Transverse colon (tissue), 4 donors: ENCODE results near the gene CENPT. TPM values are rescaled to one million over a fixed set of nuclear protein-coding genes. Genes with fewer than 3 reads are reported as not detected.
A peak's percentile ranks its signal among the peaks of the same experiment; 100 is the strongest.

Experiments
- DNase-seq: peaks from one replicate; pipeline ENCODE4 v3.0.0-alpha.2; 2019
- H3K27ac ChIP-seq, 4 donors: fragments of 200-600 bp; sonication (generic); 2 replicates each; pipeline ENCODE4 v1.5.1; 2016 to 2018; ENCODE audit warnings: inconsistent platforms in 4 of 4
- H3K27me3 ChIP-seq: fragments of 200-600 bp; sonication (generic); 2 replicates; pipeline ENCODE4 v1.5.1; 2017; ENCODE audit warnings: inconsistent platforms
- H3K36me3 ChIP-seq, 4 donors: fragments of 200-600 bp; sonication (generic); 2 replicates each; pipeline ENCODE4 v1.5.1; 2017 to 2019; ENCODE audit warnings: inconsistent platforms in 4 of 4
- H3K4me1 ChIP-seq, 4 donors: fragments of 200-600 bp; sonication (generic); 2 replicates each; pipeline ENCODE4 v1.5.1; 2017 to 2020; ENCODE audit warnings: inconsistent platforms in 4 of 4
- H3K4me3 ChIP-seq, 4 donors: fragments of 200-600 bp; sonication (generic); 1 replicate in 1 of 4; 2 replicates in 3 of 4; pipeline versions ENCODE4 v1.5.1 to v1.6.1; 2017 to 2019; ENCODE audit warnings: inconsistent platforms in 4 of 4
- H3K9me3 ChIP-seq, 2 donors: fragments of 200-600 bp; sonication (generic); 2 replicates each; pipeline ENCODE4 v1.5.1; 2017 to 2019; ENCODE audit warnings: inconsistent platforms in 2 of 2
- CTCF ChIP-seq, 5 experiments: fragments of 200-600 bp in 3 of 5; fragments of 450-650 bp in 2 of 5; sonication (generic) in 3 of 5; IDR thresholded peaks; 1 replicate in 2 of 5; 2 replicates in 3 of 5; pipeline ENCODE4 v1.5.1; 2016 to 2017; ENCODE audit warnings: antibody characterized with exemption in 5 of 5, inconsistent platforms in 3 of 5, mild to moderate bottlenecking in 2 of 5, moderate library complexity in 1 of 5
- EP300 ChIP-seq: sonication (generic); formaldehyde crosslinking; IDR thresholded peaks from one replicate; pipeline ENCODE4 v1.6.1; 2017; ENCODE audit warnings: antibody characterized with exemption, low read depth
- POLR2A ChIP-seq: fragments of 450-650 bp; IDR thresholded peaks from one replicate; pipeline ENCODE4 v1.6.1; 2016; ENCODE audit warnings: antibody characterized with exemption, mild to moderate bottlenecking, moderate library complexity
- POLR2AphosphoS5 ChIP-seq, 3 donors: sonication (generic); formaldehyde crosslinking; IDR thresholded peaks; one replicate each; pipeline ENCODE4 v1.6.1; 2016; ENCODE audit warnings: antibody characterized with exemption in 3 of 3
- WGBS, 2 donors: methylation state at CpG; one replicate each; pipeline ENCODE4 v1.1.5; 2018; ENCODE audit warnings: low coverage in 1 of 2; 5-methylcytosine and 5-hydroxymethylcytosine counted together
- in situ Hi-C, 4 donors: fragments of 200-750 bp; cut with MboI; loops; one replicate each; pipeline versions ENCODE4 v1.15.0 to v1.15.1; 2017; ENCODE audit warnings: low sequenced_read_pairs in 3 of 4, low pct_ligation_motif_present in 1 of 4, low pct_unique_long_range_greater_than_20kb in 1 of 4
- intact Hi-C: fragments of 100-400 bp; cut with DNase I; formaldehyde crosslinking; loops from one replicate; pipeline ENCODE4 v1.15.1; 2023; ENCODE audit warnings: low total_unique reads
- total RNA-seq, 4 donors: library from RNA; depleted of rRNA; stranded (reverse); fragments of >200 nt; gene quantifications; one replicate each; pipeline ENCODE4 v1.1.0, GENCODE V29; 2016

Gene CENPT
- total RNA-seq, 4 donors from 2014 or later, result 58.2 to 248 (median 100) TPM

DNA sequence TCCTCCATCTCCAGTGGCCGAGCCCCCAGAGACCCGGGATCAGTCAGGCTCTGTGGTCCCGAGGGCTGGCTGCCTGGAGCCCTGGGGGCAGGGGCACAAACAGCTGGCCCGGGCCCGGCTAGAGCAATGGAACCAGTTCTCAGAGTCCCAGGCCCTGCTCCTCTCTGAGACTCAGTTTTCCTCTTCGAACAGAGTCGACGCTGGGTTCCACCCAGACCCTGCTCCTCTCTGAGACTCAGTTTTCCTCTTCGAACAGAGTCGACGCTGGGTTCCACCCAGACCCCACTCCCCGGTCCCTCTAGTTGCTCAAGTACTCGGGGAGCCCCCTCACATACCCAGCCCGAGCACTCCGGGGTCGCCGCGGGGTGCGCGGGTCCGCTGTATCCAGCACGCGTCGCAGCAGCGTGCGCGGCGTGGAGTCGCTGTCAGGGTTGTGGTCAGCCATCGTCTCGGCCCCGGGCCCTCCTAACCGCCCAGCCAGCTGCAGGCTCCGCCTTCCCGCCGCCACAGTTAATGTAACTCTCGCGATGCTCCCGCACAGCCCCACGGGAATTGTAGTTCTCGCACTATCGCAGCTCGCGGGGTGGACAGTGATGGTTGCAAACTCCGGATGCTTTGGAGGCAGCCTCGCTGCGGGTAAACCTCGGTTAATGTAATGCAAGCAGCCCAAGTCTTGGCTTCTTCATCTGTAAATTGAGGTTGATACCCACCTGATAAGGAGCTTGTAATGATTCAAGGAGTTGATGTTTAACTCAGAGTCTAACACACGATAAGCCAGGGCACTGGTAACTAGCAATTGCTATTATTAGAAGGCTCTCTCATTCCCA lies 13.9 kb downstream of the CENPT start:
- no peaks in the 10 kb centered on the region for H3K27me3 ChIP-seq
- intact Hi-C loops, result no loop called here
- H3K9me3 ChIP-seq, result no peaks in the 10 kb centered on the region
- peak overlapping the region; percentile 71 to 97 (median 84) for H3K4me3 ChIP-seq
- peak; percentile 96 for DNase-seq
- peaks cover 0 to 18% (median 9%) of the 10 kb centered on the region in 4 donors for H3K4me1 ChIP-seq
- in situ Hi-C loops, result no loop called here
- peak overlapping the region; percentile 71 to 86 (median 84) for H3K27ac ChIP-seq
- H3K36me3 ChIP-seq, result peaks cover 0 to 10% (median 0%) of the 10 kb centered on the region in 4 donors
- TF ChIP-seq POLR2A (peak; percentile 70), EP300 (no peak), CTCF (IDR thresholded peaks at IDR 0.05) (no peak), POLR2AphosphoS5 (IDR thresholded peaks at IDR 0.05) (peak; percentile 74 to 85 (median 80))
- 0% methylated on average over 39 of the region's 49 CpGs; no CpG with 5 or more reads in 1 of the 2 donors for WGBS, 2 donors

DNA sequence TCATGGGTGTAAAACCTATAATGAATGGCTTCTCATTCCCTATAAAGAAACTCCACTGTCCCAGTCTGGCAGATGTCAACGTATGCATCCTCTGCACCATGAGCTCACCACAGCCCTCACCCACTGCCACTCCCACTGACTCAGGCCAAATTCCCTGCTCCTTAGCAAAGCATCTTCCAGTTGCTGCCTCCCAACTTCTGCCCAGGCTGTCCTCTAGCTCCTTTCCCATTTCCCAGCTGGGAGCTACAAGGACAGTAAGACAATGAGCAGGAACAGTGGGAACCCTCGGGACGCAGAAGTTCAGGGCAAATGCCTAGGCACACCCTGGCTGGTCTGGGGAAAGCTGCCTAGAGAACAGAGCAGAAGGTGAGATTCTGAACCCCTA lies 14.5 kb downstream of the CENPT start:
- TF ChIP-seq POLR2A, result no peak
- no peak for TF ChIP-seq POLR2AphosphoS5 (IDR thresholded peaks at IDR 0.05)
- no peak for TF ChIP-seq EP300
- TF ChIP-seq CTCF (IDR thresholded peaks at IDR 0.05), result no peak
- peaks cover 0 to 18% (median 9%) of the 10 kb centered on the region in 4 donors for H3K4me1 ChIP-seq
- peak overlapping the region; percentile 71 to 97 (median 84) for H3K4me3 ChIP-seq
- H3K36me3 ChIP-seq, result peaks cover 0 to 10% (median 0%) of the 10 kb centered on the region in 4 donors
- intact Hi-C loops (no loop called here), in situ Hi-C loops (no loop called here)
- WGBS, 2 donors, result 0% methylated on average over 3 of the region's 3 CpGs; no CpG with 5 or more reads in 1 of the 2 donors
- H3K9me3 ChIP-seq, result no peaks in the 10 kb centered on the region
- H3K27ac ChIP-seq, result peak overlapping the region; percentile 71 to 86 (median 84)
- no peak for DNase-seq
- H3K27me3 ChIP-seq, result no peaks in the 10 kb centered on the region

DNA sequence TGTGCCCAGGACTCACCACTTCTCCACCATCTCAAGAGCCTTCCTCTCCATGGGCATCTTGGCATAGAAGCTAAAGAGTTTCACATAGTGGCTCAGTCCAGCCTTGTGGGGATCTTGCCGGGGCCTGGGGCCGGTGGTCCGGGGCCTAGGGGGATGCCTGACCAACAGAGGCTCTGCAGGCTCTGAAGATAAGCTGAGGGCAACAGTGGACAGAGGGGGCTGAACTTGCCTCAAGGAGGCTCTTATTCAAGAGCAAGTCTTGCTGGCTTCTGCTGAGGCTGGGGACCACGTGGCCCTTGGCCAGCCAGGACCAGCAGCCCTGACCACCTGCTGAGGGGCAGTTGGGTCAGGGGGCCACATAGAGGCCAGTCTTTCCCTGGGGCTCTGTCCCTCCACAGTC lies 18.8 kb downstream of the CENPT start:
- WGBS, 2 donors, result 93% methylated on average over 4 of the region's 4 CpGs; no CpG with 5 or more reads in 1 of the 2 donors
- intact Hi-C loops, result no loop called here
- H3K9me3 ChIP-seq, result no peaks in the 10 kb centered on the region
- no peak for DNase-seq
- in situ Hi-C loops, result no loop called here
- H3K36me3 ChIP-seq, result peaks cover 0 to 10% (median 0%) of the 10 kb centered on the region in 4 donors
- H3K4me3 ChIP-seq, result no peak overlapping the region
- peaks cover 0 to 12% (median 9%) of the 10 kb centered on the region in 4 donors for H3K4me1 ChIP-seq
- TF ChIP-seq CTCF (IDR thresholded peaks at IDR 0.05) (no peak), POLR2AphosphoS5 (IDR thresholded peaks at IDR 0.05) (no peak), EP300 (no peak), POLR2A (no peak)
- no peaks in the 10 kb centered on the region for H3K27me3 ChIP-seq
- H3K27ac ChIP-seq, result no peak overlapping the region

- Histone ChIP-seq H3K9me3 (no peaks in the 10 kb centered on the region), H3K4me1 (no peaks in the 10 kb centered on the region), H3K27ac (no peak overlapping the region), H3K27me3 (no peaks in the 10 kb centered on the region), H3K36me3 (peaks cover 0 to 10% (median 0%) of the 10 kb centered on the region in 4 donors), H3K4me3 (no peak overlapping the region)
- WGBS, 2 donors, result 90% methylated on average over 14 of the region's 14 CpGs; no CpG with 5 or more reads in 1 of the 2 donors
- intact Hi-C loops, result no loop called here
- no peak for DNase-seq
- in situ Hi-C loops, result no loop called here
- TF ChIP-seq POLR2A (no peak), EP300 (no peak), POLR2AphosphoS5 (IDR thresholded peaks at IDR 0.05) (no peak), CTCF (IDR thresholded peaks at IDR 0.05) (no peak)
Measured at GRCh38 chr16:67825906-67826305, 21.6 kb downstream of the CENPT start.
